Stimulated activated CD8-positive, alpha-beta memory T cell treated with anti-CD3 and anti-CD28 coated beads, Interleukin-4, amount 100 ng/mL, for 4 hours (primary cell): ENCODE measurements around the gene ATF6.

Experiments used
- DNase-seq, 2 donors: peaks; one replicate each; pipeline ENCODE4 v3.0.0-alpha.2; 2020; ENCODE audit warnings: low read depth in 2 of 2, low spot score in 1 of 2

The ATF6 gene

GRCh38 chr1:161884475-161884874 lies 118.4 kb downstream of the ATF6 start:
- DNase-seq, result no peak

- DNase-seq, result no peak
Measured at GRCh38 chr1:161885003-161885402, 118.9 kb downstream of the ATF6 start.

GRCh38 chr1:161885759-161886158 lies 119.6 kb downstream of the ATF6 start:
- DNase-seq, result no peak

- no peak for DNase-seq
Measured at GRCh38 chr1:161886589-161886988, 120.5 kb downstream of the ATF6 start.

GRCh38 chr1:161887730-161888287 lies 121.7 kb downstream of the ATF6 start:
- no peak for DNase-seq

- no peak for DNase-seq
Measured at GRCh38 chr1:161890574-161890973, 124.5 kb downstream of the ATF6 start.

- DNase-seq, result no peak
Measured at GRCh38 chr1:161899091-161899490, 133.0 kb downstream of the ATF6 start.

- DNase-seq, result no peak
Measured at GRCh38 chr1:161900160-161900559, 134.0 kb downstream of the ATF6 start.

- no peak for DNase-seq
Measured at GRCh38 chr1:161902182-161902581, 136.1 kb downstream of the ATF6 start.

GRCh38 chr1:161905269-161905884 lies 139.3 kb downstream of the ATF6 start:
- DNase-seq, result no peak

GRCh38 chr1:161907265-161907664 lies 141.1 kb downstream of the ATF6 start:
- no peak for DNase-seq

- DNase-seq, result no peak
Measured at GRCh38 chr1:161908264-161908663, 142.1 kb downstream of the ATF6 start.

GRCh38 chr1:161910604-161911003 lies 144.5 kb downstream of the ATF6 start:
- DNase-seq, result no peak

- DNase-seq, result no peak
Measured at GRCh38 chr1:161913482-161914140, 147.5 kb downstream of the ATF6 start.

GRCh38 chr1:161914595-161914994 lies 148.5 kb downstream of the ATF6 start:
- no peak for DNase-seq

GRCh38 chr1:161915051-161915503 lies 149.0 kb downstream of the ATF6 start:
- no peak for DNase-seq

- no peak for DNase-seq
Measured at GRCh38 chr1:161915978-161916377, 149.9 kb downstream of the ATF6 start.

GRCh38 chr1:161919229-161919628 lies 153.1 kb downstream of the ATF6 start:
- no peak for DNase-seq

GRCh38 chr1:161921491-161921890 lies 155.4 kb downstream of the ATF6 start:
- DNase-seq, result no peak

- DNase-seq, result no peak
Measured at GRCh38 chr1:161921990-161922389, 155.9 kb downstream of the ATF6 start.

- no peak for DNase-seq
Measured at GRCh38 chr1:161928056-161928455, 161.9 kb downstream of the ATF6 start.

- DNase-seq, result no peak
Measured at GRCh38 chr1:161929137-161929536, 163.0 kb downstream of the ATF6 start.

GRCh38 chr1:161930064-161930463 lies 163.9 kb downstream of the ATF6 start:
- no peak for DNase-seq
